AML-193 (cell line): ENCODE measurements around the gene C13orf42.
"Not testable (repeated sequence)": the region's sequence is repeated elsewhere in the genome, so short reads cannot be mapped to it uniquely, and the experiment has no call there.

Source experiments
- DNase-seq, 2 experiments: peaks; one replicate each; lab custom pipeline; 2025; lab: John Stamatoyannopoulos, UW

Gene C13orf42

DNA sequence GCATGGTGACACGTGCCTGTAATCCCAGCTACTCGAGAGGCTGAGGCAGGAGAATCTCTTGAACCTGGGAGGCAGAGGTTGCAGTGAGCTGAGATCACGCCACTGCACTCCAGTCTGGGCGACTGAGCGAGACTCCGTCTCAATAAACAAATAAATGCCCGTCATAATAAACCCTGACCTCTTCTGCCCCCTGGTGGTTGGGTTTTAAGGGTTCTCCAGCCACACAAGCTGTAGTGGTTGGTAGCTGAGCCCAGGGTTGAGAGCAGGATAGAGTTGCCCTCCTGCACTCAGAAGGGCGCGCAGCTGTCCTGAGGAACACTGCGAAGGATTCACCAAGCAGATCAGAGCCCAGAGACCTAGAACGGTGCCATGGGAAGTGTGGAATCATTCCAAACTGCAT, 9.8 kb upstream of the C13orf42 start:
- DNase-seq, result peak; percentile 54 to 58

DNA sequence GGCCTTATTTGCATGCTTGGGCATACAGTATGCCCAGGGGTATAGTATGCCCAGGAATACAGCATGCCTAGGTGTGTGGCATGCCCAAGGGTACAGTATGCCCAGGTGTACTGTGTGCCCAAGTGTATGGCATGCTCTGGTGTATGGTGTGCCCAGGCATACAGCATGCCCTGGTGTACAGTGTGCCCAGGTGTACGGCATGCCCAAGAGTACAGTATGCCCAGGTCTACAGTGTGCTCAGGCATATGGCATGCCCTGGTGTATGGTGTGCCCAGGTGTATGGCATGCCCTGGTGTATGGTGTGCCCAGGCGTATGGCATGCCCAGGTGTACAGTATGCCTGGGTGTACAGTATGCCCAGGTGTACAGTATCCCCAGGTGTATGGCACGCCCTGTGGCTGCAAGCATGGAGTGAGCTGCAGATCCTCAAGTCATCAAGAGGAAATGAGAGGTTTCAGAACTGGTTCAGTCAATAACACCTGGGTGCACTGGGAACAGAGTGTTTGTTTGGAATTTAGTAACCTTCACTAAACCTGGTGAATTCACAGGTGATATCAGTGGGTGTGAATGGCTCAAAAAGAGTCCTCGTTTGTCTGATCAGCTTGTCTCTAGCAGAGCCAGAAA, 7.8 kb upstream of the C13orf42 start:
- no peak for DNase-seq

DNA sequence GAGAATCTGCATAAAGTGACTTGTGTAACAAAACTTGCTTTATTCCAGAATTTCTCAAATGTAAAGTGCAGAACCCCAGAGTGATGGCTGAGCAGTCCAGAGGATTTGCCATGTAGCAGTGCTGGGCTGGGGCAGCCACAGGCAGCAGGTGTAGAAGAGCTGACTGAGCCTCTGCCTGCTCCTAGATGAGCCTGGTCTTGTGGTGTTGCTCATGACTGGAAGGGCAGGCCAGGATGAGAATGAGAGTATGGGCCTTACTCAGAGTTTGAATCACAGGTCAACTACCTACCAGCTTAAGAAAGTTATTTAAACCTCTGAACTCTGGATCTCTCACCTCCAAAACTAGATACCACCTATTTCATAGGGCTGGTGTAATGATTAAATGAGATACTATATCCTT, 2.9 kb upstream of the C13orf42 start:
- no peak for DNase-seq

DNA sequence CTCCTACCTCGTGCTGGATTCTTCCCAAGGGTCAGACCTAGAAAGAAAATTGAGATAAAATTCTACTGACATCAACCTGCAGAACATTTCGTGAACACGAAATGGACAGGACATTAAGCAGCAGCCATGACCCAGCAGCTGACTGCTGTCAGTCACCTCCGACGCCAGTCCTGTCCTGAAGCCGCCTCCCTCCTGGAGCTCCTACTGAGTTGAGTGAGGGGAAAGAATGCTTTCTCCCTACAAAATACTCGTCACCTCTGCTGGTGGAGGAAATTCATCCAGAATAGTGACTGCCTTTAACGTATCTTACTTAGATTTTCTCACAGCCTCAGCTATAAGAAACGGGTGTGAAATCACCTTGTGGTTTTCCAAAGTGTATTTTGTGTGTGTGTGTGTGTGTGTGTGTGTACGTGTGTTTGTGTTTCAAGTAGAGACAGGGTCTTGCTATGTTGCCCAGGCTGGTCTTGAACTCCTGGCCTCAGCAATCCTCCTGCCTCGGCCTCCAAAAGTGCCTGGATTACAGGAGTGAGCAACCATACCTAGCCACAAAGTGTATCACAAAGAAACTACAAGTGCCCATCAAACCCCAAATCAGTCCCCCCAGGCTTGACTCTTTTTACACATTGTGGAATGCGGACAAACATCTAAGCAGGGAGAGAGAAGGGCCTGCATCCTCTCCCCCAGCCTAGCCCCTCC, 2.3 kb upstream of the C13orf42 start:
- no peak for DNase-seq

DNA sequence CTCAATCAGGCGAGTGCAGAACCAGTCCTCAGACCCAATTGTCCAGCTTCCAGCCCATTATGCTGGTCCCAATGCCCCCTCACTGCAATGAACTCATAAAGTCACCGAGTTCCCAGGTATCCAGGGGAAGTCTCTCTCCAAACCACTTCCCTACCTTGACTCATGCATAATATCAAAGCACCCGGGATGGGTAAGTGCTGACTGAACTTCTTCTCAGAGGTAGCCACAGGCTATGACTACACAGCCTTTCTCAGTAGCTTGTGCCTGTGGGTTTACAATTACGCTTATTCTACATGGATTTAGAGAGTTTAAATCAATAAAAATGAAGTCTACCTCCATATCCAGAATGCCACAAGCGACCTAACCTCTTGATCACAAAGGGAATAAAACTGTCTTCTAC, 1.7 kb upstream of the C13orf42 start:
- no peak for DNase-seq

DNA sequence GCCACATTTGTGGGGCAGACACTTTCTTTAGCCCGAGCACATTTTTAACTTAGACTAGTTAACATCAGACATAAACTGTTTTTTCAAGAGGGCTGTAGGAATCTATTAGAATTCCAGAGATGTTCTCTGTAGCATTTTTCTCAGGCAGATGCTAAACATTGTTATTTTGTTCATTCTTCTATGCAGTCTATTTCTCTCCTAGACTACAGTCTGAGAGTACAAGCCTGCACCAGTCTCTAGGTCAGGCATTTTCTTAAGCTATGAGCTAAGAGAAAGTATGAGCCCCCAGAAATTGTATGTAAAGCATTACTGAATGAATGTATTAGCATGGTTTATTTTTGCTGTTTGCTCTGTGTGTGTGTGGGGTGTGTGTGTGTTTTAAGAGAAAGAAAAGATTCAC, 923 bp upstream of the C13orf42 start:
- no peak for DNase-seq

DNA sequence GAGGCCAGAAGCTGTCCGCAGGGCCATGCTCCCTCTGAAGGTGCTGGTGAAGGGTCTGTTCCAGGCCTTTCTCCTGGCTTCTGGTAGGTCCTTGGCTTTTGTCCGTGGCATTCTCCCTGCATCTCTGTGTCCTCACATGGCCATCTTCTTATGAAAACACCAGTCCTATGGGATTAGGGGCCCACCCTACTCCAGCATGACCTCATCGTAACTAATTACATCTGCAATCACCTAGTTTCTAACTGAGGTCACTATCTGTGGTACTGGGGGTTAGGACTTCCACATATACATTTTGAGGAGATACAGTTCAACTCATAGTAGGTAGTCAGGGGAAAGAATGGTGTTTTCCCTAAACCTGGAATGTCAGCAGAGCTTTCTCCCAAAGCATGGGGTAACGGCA, 3.1 kb downstream of the C13orf42 start:
- DNase-seq, result no peak

DNA sequence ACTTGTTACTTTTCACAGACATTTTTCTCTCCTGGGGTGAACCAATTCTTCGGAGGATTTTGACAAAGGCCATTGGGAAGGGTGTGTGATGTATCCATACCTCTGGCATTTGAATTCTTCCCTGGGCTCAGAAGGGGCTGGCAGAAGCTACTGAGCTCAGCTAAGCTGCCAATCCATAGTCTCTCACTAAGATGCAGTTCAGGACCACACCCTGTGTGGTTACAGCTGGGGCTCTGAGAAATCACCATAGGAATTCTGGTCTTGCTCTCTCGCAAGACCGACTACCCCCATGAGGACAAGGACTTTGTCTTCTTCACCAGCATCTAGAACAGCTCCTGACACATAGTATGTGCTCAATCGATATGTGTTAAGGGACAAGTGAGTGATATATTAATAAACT, 6.0 kb downstream of the C13orf42 start:
- DNase-seq, result no peak

DNA sequence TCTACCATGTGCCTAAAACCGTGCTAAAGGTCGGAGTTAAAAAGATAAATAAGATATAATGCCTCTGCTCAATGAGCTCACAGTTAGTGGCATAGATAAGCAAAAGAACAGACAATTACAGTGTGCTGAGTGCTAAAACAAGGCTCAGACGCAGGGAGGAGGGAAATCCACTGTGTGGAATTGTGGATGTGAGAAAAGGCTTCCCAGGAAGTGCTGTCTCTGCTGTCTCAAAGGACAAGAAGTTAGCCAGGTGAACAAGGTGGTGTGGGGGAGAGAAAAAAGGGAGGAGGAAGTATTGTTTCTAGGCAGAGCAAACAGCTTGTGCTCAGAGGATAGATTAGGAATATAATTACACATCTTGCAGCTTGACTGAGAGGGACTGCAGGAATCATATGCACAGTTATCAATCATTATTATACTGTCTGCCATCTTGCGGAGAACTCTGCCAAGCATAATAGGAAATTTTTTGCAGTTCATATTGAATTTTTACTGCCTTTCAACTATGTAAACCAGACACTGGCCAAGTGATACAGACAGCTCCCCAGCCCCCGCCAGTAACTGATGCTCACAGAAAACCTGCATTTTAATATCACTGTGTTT, 9.3 kb downstream of the C13orf42 start:
- no peak for DNase-seq

DNA sequence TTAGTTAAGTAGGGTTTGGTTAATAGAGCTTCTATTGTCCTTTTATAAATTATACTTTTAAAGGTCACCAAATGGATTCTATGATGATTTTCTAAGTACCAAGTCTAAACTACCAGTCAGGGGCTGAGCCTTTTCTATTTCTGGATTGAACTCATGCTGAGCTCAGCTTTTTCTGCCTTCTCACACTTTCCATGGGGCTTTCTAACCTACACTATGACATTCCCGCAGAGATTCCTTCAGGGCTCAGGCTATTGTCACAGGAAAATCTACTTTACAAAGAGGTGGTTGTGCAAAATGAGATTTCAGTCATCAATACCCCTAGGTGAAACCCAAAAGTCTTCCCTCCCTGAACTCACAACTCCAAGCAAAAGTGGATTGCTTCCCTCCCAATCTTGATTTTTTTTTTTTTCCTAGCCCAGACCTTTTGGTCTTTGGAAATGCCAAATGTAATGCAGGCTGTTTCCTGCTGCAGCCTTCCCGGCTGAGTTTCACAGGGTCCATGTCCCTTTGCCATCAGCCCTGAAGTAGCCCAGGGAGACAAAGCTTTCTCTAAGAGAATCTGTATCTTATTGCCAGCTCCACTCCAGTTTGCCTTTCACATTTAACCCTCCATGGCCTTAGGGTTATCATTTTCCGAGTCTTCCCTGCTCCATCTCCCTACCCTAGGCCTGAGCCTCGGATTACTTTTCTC, 13.6 kb downstream of the C13orf42 start:
- no peak for DNase-seq

DNA sequence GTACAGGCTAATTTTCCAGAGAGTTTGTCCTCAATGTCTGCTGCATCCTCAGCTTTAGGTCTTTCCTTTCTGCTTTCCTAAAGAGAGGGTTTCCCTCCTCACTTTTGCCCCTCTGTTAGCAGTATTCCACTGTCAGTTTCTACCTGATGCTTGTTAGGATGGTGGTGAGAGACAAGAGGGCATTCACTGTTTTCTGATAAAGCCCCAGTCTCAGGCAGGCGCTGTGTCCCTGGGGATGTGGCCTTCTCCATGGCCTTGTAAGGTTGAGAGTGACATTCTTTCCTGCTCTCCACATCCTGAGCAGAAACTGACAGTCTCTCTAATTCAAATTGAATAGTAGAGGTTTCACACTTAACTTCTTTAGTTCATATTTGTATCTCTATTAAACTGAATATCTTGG, 14.9 kb downstream of the C13orf42 start:
- DNase-seq, result no peak

DNA sequence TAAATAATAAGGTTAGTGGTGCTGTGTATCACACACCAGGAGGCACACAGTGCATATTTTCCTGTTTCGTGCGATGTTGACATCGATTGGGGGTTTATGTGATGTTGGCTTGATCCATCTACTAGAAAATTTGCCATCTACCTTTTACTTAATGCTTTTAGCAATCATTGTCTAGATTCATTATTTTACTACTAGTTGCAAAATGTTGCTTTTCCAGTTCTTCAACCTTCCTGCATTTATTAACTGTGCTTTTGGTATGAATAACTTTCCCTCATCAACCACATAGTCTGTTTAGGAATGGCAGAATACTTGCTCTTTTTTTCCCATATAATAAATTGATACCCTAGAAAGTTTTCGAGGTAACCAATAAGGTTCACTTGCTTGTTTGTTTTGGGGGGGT, 17.5 kb downstream of the C13orf42 start:
- DNase-seq, result no peak

DNA sequence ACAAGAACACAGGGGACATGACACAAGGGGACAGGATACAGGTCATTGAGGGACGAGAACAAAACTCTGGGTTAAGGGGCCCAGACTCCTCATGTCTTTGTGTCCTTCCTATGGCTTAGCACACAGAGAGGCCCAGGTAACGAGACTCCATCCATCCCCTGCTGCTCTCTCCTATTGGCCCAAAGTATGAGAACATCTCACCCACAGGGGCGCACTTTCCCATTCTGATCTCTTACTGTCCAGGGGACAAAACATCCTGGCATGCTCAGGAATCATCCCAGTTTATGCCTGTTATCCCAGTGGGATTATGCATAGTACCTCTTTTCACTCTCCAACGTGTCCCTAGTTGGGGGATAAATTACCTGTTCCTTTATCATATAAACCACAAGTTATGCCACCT, 19.2 kb downstream of the C13orf42 start:
- DNase-seq, result no peak

DNA sequence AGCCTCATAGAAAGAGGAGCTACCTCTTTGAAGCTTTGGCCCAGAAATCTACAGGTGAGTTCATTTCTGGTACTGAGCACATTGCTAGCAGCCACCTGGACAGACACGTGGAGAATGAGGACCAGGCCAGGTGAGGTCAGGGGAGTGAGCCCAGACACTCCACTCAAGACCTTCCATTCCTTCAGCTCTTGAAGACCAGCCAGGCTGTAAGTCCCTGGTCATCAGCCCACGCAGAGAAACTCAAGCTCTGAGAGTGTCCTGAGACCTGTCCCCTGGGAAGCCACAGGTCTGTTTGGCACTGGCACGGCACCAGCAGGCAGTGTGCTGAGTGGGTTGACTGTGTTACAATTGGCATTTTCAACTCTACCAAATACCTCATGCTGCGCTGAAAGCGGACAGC, 27.4 kb downstream of the C13orf42 start:
- no peak for DNase-seq

DNA sequence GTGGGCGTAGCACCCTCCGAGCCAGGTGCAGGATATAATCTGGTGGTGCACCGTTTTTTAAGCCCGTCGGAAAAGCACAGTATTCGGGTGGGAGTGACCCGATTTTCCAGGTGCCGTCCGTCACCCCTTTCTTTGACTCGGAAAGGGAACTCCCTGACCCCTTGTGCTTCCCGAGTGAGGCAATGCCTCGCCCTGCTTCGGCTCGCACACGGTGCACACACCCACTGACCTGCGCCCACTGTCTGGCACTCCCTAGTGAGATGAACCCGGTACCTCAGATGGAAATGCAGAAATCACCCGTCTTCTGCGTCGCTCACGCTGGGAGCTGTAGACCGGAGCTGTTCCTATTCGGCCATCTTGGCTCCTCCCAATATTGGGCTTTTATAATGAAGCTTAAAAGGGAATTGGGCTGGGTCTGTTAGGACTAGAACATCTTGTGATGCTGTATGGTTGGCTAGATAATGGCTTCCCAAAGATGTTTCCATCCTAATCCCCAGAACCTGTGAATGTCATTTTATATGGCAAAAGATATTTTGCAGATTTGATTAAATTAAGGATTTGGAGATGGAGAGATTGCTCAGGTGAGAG, 30.5 kb downstream of the C13orf42 start:
- DNase-seq, result not testable (repeated sequence)

DNA sequence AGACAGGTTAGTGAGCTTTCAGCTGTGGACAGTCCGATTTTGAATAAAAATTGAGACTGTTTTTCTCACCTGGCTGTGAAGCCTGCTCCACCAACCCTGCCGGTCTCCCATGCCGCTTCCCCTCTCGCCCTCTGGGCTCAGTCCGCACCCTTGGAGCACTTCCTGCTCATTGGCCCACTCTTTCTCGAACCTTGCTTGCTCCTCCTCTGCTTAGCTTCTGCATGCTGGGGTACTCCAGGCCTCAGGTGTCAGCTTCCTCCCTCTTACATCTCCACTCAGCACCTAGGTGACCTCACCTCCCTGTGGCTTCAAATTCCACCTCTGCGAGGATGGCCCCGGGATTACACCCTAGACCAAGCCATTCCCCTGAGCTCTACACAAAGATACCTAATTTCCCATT, 39.6 kb downstream of the C13orf42 start:
- DNase-seq, result no peak

DNA sequence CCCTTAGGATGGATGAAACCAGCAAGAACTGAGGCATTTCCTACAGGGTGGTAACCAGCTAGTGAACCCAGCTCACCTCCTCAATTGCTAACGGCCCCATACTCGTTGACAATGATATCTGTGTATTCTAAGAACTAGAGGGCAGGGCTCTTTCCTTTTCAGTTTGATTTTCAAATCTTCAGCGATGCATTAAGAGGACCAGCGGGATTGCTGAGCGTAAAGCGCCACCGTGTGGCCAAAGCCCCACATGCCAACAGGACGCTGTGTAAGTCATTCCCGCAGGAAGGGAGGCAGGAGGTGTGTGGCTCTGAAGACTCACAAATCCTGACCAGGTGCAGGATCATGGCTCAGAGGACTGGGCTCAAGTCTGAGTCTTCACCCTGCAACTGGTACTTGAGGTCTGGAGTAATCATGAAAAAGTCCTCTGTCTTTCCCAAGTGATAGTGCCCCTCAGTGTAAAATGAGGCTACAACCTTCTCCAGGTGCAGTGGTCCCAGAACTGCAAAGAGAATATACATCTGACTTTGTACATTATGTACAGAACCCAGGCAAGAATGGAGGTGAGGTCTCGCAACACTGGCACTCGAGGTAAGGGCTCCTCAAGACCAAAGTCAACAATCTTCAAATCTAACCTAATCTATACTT, 40.9 kb downstream of the C13orf42 start:
- DNase-seq, result peak; percentile 79 to 84

DNA sequence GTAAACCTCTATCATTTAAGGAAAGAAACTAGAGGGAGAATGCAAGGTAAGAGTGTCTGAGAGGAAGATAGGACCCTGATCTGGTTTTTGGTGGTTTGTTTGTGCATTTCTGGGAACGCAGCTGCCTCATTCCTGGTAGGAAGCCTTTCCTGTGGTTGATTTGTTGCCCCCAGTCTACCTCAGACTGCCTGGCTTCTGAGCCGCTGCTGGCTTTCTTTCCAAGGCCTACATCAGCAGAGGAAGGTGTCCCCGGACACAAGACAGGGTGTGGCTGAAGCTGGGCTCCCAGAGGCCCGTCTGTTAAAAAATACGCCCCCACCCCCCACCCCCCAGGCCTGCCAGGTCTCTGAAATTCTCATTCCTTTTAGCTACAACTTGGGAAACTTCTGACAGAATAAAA, 42.6 kb downstream of the C13orf42 start:
- DNase-seq, result no peak

DNA sequence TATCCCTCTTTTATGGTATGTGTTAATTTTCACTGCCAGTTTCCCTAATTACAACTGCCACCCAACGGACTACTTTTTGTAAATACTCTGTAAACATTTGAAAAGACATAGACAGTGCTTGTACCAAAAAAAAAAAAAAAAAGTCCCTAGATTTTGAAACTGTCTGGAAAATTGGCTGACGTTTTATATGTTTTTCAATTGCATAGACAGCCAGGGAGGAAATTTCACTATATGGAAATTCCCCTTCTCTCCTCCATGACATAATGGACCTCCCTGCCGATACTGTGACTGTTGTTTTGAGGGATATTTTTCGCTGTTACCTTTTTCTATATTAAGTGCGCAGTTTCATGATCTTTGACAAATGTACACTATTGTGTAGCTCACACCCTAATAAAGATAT, 43.4 kb downstream of the C13orf42 start:
- DNase-seq, result no peak

DNA sequence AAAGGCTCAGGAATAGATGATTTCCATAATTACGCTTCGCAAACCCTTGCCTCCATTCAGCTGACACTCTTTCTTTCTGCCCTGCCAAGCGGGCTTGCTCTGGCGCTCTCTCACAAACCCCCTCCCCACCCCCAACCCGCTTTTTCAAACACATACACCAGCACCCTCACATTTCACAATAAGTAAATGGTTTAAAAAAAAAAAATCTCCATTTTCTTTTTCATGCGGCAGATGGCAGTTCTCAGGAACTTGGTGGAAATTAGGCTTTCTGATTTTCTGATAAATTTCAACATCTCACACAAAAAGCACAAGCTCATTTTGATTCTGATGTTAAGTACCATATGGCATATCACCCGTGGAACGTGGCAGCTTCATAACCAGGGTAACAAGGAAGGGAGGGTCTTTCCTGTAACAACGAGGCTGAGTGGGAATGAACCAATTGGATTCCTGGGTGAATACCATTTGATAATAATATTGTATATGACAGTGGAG, 43.8 kb downstream of the C13orf42 start:
- DNase-seq, result no peak

DNA sequence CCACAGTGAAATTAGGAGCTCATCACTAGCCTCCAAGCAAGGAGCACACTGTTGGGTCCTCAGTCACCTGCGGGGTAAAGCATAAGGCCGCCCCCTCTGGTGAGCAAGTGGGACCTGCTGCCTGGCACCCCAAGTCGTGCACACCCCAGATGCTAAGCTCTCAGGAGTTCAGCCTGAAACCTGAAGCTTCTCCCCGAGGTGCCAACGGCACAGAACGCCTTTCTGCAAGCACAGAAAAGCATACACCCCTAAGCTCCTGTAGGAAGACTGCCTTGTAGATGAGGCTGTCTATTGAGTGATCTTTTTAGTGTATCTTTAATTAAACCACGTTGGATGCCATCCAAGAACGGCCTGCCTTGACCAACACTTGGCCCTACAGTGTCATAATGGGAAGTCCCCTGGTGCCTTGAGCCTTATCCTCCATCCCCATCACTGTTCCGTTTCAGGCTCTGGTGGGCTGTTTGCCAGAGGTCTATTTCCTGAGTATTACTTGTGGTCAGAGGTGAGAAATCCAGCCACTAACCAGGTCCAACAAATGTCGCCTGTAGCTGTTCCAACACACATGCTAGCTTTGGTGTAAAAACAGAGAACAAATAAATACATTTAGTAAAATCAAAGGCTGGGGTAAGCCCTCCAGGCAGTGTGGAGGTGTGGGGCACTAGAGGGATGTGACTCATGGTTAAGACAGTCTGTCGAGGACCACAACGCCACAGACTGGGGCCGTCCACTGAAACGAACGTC, 44.8 kb downstream of the C13orf42 start:
- DNase-seq, result peak; percentile 46 to 47
